ENCODE measurements around the gene TAF12. TPM values are rescaled to one million over a fixed set of nuclear protein-coding genes. Genes with fewer than 3 reads are reported as not detected.
A peak's percentile ranks its signal among the peaks of the same experiment; 100 is the strongest.
"Not testable (repeated sequence)": the region's sequence is repeated elsewhere in the genome, so short reads cannot be mapped to it uniquely, and the experiment has no call there.

The TAF12 gene
- total and polyA plus RNA-seq, 2 of the 4 experiments (the other 2 are of a cell fraction): 28.8 to 31.7 TPM

- H2BK120ac ChIP-seq (ENCODE audit: low read depth, low read length); H3K9me1 ChIP-seq (ENCODE audit: insufficient read depth, low read length); H4K5ac ChIP-seq (ENCODE audit: low read depth, low read length); H4K20me1 ChIP-seq (ENCODE audit: insufficient read depth, low read length); H2BK20ac ChIP-seq (ENCODE audit: low read depth, low read length); BruUV-seq (replicated peaks); H3K4me2 ChIP-seq (ENCODE audit: low read depth, low read length); H3K4me3 ChIP-seq (ENCODE audit: insufficient read depth, low read depth, low read length); H3K14ac ChIP-seq (replicated peaks; ENCODE audit: low read depth, low read length); H3K27me3 ChIP-seq (ENCODE audit: control insufficient read depth, insufficient read depth, low read length); H3K18ac ChIP-seq (ENCODE audit: low read depth, low read length); H2BK15ac ChIP-seq (ENCODE audit: low read depth, low read length); H2AK5ac ChIP-seq (ENCODE audit: low read depth, low read length); in situ Hi-C loops (cut with MboI; ENCODE audit: low sequenced_read_pairs); H4K8ac ChIP-seq (ENCODE audit: low read depth in 2 of 2, low read length in 2 of 2); H2BK5ac ChIP-seq (ENCODE audit: low read depth, low read length, poor library complexity, severe bottlenecking); H3K9ac ChIP-seq (ENCODE audit: low read depth, low read length); H2AFZ ChIP-seq (replicated peaks; ENCODE audit: low read length, poor library complexity); H3K23ac ChIP-seq (ENCODE audit: low read depth, low read length); H3K4me1 ChIP-seq (ENCODE audit: control insufficient read depth, insufficient read depth, low read length); H2AK9ac ChIP-seq (replicated peaks; ENCODE audit: low read depth, low read length, poor library complexity); intact Hi-C loops (cut with micrococcal nuclease); H3K79me1 ChIP-seq (ENCODE audit: low read depth in 1 of 2, low read length in 2 of 2); dilution Hi-C loops (cut with HindIII; ENCODE audit: low sequenced_read_pairs, unreplicated experiment); H3K4ac ChIP-seq (ENCODE audit: low read depth, low read length); H3K9me3 ChIP-seq (ENCODE audit: control insufficient read depth, insufficient read depth, low read length); H4K91ac ChIP-seq (ENCODE audit: insufficient read depth, low read depth, low read length); H3K27ac ChIP-seq (ENCODE audit: insufficient read depth, low read length); H3K56ac ChIP-seq (ENCODE audit: extremely low read depth, insufficient read depth, low read length): not testable (repeated sequence)
- ChIA-PET CTCF (interaction anchor here (0.7 kb wide), 1 partner anchor 197 kb away, joined by 3 read pairs; no protein-coding TSS in a partner anchor), POLR2A (ENCODE audit: unreplicated experiment) (interaction anchor here (0.6 kb wide), 1 partner anchor 92 kb away, joined by 21 read pairs; no protein-coding TSS in a partner anchor)
- H3K36me3 ChIP-seq (ENCODE audit: control insufficient read depth, insufficient read depth, low read length): peaks cover 46% of the 10 kb centered on the region
- DNase-seq (peak; percentile 72), ATAC-seq (ENCODE audit: low read depth) (peak; percentile 55)
- peak; percentile 88 for TF ChIP-seq CEBPB (IDR thresholded peaks at IDR 0.05; ENCODE audit: low read depth, low read length)
- 59% methylated on average over 3 of the region's 12 CpGs; no CpG with 5 or more reads in 1 of the 2 experiments for WGBS, 2 experiments (ENCODE audit: extremely low coverage in 2 of 2, insufficient read length in 1 of 2)
Observed at GRCh38 chr1:28572891-28573290, 70.0 kb downstream of the TAF12 start.

All from IMR-90 (cell line).